Ascending aorta (tissue), 2 donors: ENCODE results near the gene TSPAN18. TPM values are rescaled to one million over a fixed set of nuclear protein-coding genes. Genes with fewer than 3 reads are reported as not detected.
"Not testable (repeated sequence)": the region's sequence is repeated elsewhere in the genome, so short reads cannot be mapped to it uniquely, and the experiment has no call there.

Experiments
- DNase-seq, 2 donors: peaks; one replicate each; pipeline ENCODE4 v3.0.0-alpha.2; 2019; ENCODE audit warnings: low spot score in 2 of 2
- H3K27ac ChIP-seq, 2 donors: fragments of 200-600 bp; sonication (generic); one replicate each; pipeline ENCODE4 v1.5.1; 2016 to 2017; ENCODE audit warnings: mild to moderate bottlenecking in 1 of 2
- H3K27me3 ChIP-seq: fragments of 200-600 bp; sonication (generic); one replicate; pipeline ENCODE4 v1.5.1; 2017
- H3K36me3 ChIP-seq, 2 donors: fragments of 200-600 bp; sonication (generic); one replicate each; pipeline ENCODE4 v1.5.1; 2016
- H3K4me1 ChIP-seq, 2 donors: fragments of 200-600 bp; sonication (generic); one replicate each; pipeline ENCODE4 v1.5.1; 2016 to 2017; ENCODE audit warnings: mild to moderate bottlenecking in 1 of 2
- H3K4me3 ChIP-seq, 2 donors: fragments of 200-600 bp; sonication (generic); one replicate each; pipeline ENCODE4 v1.5.1; 2016 to 2017; ENCODE audit warnings: mild to moderate bottlenecking in 1 of 2
- H3K9me3 ChIP-seq, 2 donors: fragments of 200-600 bp; sonication (generic); one replicate each; pipeline ENCODE4 v1.5.1; 2016
- intact Hi-C: fragments of 100-400 bp; cut with DNase I; formaldehyde crosslinking; loops from one replicate; pipeline ENCODE4 v1.15.1; 2023
- total RNA-seq: library from RNA; depleted of rRNA; stranded (reverse); fragments of >200 nt; gene quantifications from one replicate; pipeline ENCODE4 v1.1.0, GENCODE V29; 2016
- TF ChIP-seq, protein P1 (sequence below), 3 experiments: fragments of 200-600 bp in 2 of 3; fragments of 450-650 bp in 1 of 3; sonication (generic) in 2 of 3; IDR thresholded peaks; one replicate each; pipeline ENCODE4 v1.5.1; 2016 to 2019; ENCODE audit warnings: antibody characterized with exemption in 3 of 3, mild to moderate bottlenecking in 1 of 3, moderate library complexity in 1 of 3

Gene TSPAN18
- total RNA-seq, 1 donor from 2014 or later, result 21.3 TPM

- Histone ChIP-seq H3K27me3 (no peaks in the 10 kb centered on the region), H3K4me3 (no peak overlapping the region), H3K4me1 (peaks cover 7 to 15% of the 10 kb centered on the region in 2 donors), H3K36me3 (no peaks in the 10 kb centered on the region), H3K9me3 (no peaks in the 10 kb centered on the region), H3K27ac (no peak overlapping the region)
- intact Hi-C loops, result loop anchor here (10.0 kb wide), 1 partner anchor 1181 kb away; the partner anchor contains the start of gene HSD17B12
- TF ChIP-seq, protein P1, sequence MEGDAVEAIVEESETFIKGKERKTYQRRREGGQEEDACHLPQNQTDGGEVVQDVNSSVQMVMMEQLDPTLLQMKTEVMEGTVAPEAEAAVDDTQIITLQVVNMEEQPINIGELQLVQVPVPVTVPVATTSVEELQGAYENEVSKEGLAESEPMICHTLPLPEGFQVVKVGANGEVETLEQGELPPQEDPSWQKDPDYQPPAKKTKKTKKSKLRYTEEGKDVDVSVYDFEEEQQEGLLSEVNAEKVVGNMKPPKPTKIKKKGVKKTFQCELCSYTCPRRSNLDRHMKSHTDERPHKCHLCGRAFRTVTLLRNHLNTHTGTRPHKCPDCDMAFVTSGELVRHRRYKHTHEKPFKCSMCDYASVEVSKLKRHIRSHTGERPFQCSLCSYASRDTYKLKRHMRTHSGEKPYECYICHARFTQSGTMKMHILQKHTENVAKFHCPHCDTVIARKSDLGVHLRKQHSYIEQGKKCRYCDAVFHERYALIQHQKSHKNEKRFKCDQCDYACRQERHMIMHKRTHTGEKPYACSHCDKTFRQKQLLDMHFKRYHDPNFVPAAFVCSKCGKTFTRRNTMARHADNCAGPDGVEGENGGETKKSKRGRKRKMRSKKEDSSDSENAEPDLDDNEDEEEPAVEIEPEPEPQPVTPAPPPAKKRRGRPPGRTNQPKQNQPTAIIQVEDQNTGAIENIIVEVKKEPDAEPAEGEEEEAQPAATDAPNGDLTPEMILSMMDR (IDR thresholded peaks at IDR 0.05), result no peak
- DNase-seq, result no peak
Measured at GRCh38 chr11:44866286-44866685, 139.5 kb downstream of the TSPAN18 start.

DNA sequence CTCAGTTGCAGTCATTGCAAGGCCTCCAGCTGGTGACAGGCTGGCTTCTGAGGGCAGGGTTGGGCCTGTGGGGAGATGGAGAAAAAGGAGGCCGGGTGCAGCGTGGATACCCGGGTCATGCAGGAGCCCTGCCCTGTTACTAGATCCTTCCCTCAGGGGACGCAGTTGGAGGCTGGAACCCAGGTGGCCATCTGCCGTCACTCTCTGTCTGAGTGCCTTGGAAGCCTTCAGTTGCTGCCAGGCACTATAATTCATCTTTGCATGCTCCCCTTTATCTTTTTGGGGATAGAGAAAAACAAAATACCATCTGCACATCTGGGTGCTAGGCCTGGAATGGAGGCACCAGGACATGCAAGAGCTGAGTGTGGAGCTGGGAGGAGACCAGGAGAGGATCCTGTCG lies 141.3 kb downstream of the TSPAN18 start:
- Histone ChIP-seq H3K4me1 (peaks cover 0 to 3% of the 10 kb centered on the region in 2 donors), H3K36me3 (no peaks in the 10 kb centered on the region), H3K9me3 (no peaks in the 10 kb centered on the region), H3K4me3 (no peak overlapping the region), H3K27ac (no peak overlapping the region), H3K27me3 (no peaks in the 10 kb centered on the region)
- intact Hi-C loops, result loop anchor here (10.0 kb wide), 1 partner anchor 1183 kb away; the partner anchor contains the start of gene HSD17B12
- DNase-seq, result no peak
- TF ChIP-seq, protein P1 (IDR thresholded peaks at IDR 0.05), result no peak

DNA sequence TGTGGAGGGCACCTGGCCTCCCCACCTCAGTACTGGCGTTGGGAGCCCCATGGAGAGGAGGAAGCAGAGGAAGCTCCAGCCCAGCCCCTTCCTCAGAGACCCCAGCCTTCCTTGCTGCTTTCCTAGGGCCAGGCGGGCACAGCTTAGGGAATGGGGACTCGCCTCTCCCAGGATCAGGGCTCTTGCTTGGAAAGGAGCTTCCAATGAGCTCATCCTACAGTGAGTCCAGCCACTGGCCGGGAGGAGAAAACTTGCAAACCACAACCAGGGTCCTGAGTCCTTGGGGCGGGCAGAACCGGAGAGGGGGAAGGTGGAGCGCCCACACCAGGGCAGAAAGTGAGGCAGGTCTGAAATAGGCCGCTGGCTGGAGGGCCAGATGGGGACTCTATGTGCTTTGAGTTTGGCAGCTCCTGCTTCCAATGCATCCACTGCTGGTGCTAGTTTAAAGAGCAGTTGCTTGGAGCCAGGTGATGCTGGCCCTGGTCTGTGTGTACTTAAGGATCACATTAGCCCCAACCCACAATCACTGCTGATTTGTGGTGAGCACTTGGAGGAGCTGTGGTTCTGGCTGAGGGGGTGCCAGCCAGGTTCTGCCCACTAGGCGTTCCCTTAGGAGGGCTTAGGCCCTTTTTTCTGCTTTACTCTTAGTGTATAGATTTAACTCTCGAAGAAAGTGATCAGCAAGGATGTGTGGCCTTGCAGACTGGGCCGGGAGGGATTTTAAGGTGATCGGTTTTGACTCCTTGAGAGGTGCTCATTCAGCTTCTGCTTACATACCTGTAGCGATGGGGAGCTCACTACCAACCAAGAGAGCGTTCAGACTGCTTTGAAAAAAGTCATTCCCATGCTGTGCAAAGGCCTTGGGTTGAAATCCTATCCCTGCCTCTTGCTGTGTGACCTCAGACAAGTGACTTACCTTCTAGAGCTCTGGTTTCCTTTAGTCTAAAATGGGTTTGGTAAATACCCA lies 142.0 kb downstream of the TSPAN18 start:
- Histone ChIP-seq H3K4me1 (peaks cover 0 to 3% of the 10 kb centered on the region in 2 donors), H3K27ac (no peak overlapping the region), H3K27me3 (no peaks in the 10 kb centered on the region), H3K4me3 (no peak overlapping the region), H3K9me3 (no peaks in the 10 kb centered on the region), H3K36me3 (no peaks in the 10 kb centered on the region)
- TF ChIP-seq, protein P1 (IDR thresholded peaks at IDR 0.05), result no peak
- no peak for DNase-seq
- intact Hi-C loops, result loop anchor here (10.0 kb wide), 1 partner anchor 1184 kb away; the partner anchor contains the start of gene HSD17B12

- H3K4me3 ChIP-seq, result no peak overlapping the region
- no peak for DNase-seq
- no peaks in the 10 kb centered on the region for H3K4me1 ChIP-seq
- no peaks in the 10 kb centered on the region for H3K36me3 ChIP-seq
- TF ChIP-seq, protein P1 (IDR thresholded peaks at IDR 0.05), result no peak
- H3K9me3 ChIP-seq, result no peaks in the 10 kb centered on the region
- no peak overlapping the region for H3K27ac ChIP-seq
- intact Hi-C loops, result no loop called here
- no peaks in the 10 kb centered on the region for H3K27me3 ChIP-seq
Measured at GRCh38 chr11:44870181-44870580, 143.4 kb downstream of the TSPAN18 start.

DNA sequence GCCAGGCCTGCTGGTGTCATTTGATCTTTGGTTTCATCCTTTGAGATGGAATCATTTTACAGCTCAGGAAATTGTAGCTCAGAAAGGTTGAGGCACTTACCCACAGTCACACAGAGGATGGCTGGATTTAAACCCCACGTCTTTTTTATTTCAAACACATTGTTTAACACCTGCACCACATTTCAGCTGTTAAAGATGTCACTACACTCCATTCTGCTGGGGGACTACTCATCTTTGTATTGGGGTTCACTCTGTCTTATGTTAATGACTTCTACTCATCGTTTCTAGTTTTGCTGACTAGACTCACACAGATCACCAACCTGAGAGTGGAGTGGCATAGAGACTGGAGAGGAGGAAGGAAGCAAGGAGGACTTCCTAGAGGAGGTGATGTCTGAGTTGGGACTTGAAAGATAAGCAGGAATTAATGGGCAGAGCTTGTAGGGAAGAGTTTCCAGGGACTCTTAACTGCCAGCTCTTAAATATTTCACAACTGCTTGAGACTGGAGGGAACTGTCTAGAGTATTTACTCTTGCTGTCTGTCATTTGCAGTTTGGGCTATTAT lies 143.9 kb downstream of the TSPAN18 start:
- H3K36me3 ChIP-seq, result no peaks in the 10 kb centered on the region
- TF ChIP-seq, protein P1 (IDR thresholded peaks at IDR 0.05), result no peak
- no peak overlapping the region for H3K27ac ChIP-seq
- DNase-seq, result no peak
- intact Hi-C loops, result no loop called here
- no peaks in the 10 kb centered on the region for H3K27me3 ChIP-seq
- no peaks in the 10 kb centered on the region for H3K9me3 ChIP-seq
- H3K4me1 ChIP-seq, result no peaks in the 10 kb centered on the region
- H3K4me3 ChIP-seq, result no peak overlapping the region

DNA sequence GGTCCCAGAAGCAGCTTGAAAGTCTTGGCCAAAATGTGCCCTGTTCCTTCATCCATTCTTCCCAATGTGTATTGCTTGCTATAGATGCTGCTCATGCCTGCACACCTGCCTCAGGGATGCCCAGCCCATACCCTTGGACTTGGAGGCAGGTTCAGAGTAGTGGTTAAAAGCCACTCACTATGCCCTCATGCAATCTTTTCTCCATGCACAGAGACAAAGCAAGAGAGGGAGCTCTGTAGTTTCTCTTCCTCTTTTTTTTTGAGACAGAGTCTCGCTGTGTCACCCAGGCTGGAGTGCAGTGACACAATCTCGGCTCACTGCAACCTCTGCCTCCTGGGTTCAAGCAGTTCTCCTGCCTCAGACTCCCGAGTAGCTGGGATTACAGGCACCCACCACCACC lies 144.9 kb downstream of the TSPAN18 start:
- H3K4me1 ChIP-seq, DNase-seq, H3K36me3 ChIP-seq, H3K4me3 ChIP-seq, H3K27me3 ChIP-seq, H3K27ac ChIP-seq, H3K9me3 ChIP-seq: not testable (repeated sequence)
- intact Hi-C loops, result loop anchor here (2.0 kb wide), 1 partner anchor 15 kb away; no protein-coding TSS in a partner anchor
